Prostate gland (tissue), 2 donors: ENCODE results near the gene C1orf87.

ENCODE experiments used
- CTCF ChIP-seq, 4 experiments: fragments of 200-600 bp in 2 of 4; fragments of 450-650 bp in 2 of 4; sonication (generic) in 2 of 4; IDR thresholded peaks; 1 replicate in 3 of 4; 2 replicates in 1 of 4; pipeline ENCODE4 v1.5.1; 2016 to 2019; ENCODE audit warnings: antibody characterized with exemption in 4 of 4, mild to moderate bottlenecking in 2 of 4, moderate library complexity in 2 of 4
- POLR2A ChIP-seq: fragments of 450-650 bp; IDR thresholded peaks from one replicate; pipeline ENCODE4 v1.6.1; 2016; ENCODE audit warnings: antibody characterized with exemption, mild to moderate bottlenecking

DNA sequence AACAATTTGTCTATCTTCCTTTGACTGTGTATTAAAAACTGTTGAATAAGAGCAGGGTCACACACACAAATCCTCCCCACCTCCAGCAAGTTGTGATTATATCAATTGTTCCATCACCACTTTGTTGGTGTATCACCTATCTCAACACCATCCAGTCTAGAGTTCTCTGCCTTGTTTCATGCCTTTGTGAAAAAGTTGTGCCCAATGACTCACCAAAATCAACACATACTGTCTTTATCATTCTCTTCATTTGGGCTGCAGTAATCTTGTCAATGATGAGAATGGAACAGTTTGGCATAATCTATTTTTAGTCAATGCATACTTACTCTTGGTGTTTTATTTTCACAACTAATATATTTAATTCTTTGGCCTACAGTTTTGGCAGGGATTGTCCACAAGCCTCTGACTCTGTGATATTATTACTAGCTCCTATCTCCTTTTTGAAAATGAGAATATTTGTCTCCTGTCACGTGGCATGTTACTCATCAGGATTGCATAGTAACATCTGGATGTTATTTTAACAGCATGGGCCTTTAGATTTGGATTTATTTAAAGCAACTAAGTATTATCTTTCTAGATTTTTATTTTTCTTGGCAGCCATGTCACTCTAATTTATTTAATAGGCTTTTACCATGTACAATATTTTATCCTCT is 5.1 kb downstream of the C1orf87 start:
- TF ChIP-seq CTCF (IDR thresholded peaks at IDR 0.05) (no peak), POLR2A (no peak)
